ENCODE results near the gene GPATCH2.

The GPATCH2 gene

GRCh38 chr1:217574265-217574949, 56.5 kb downstream of the GPATCH2 start:
- DNase-seq, result no peak

GRCh38 chr1:217569021-217569420, 61.9 kb downstream of the GPATCH2 start:
- no peak for DNase-seq

- DNase-seq, result no peak
These were observed 62.7 kb downstream of the GPATCH2 start for GRCh38 chr1:217568200-217568599.

GRCh38 chr1:217564833-217565232, 66.1 kb downstream of the GPATCH2 start:
- DNase-seq, result no peak

- DNase-seq, result no peak
These were observed 66.7 kb downstream of the GPATCH2 start for GRCh38 chr1:217564207-217564606.

GRCh38 chr1:217563179-217563578, 67.7 kb downstream of the GPATCH2 start:
- no peak for DNase-seq

GRCh38 chr1:217562229-217562878, 68.5 kb downstream of the GPATCH2 start:
- DNase-seq, result no peak

GRCh38 chr1:217561446-217561845, 69.4 kb downstream of the GPATCH2 start:
- DNase-seq, result no peak

GRCh38 chr1:217554849-217555248, 76.0 kb downstream of the GPATCH2 start:
- no peak for DNase-seq

- no peak for DNase-seq
These were observed 76.9 kb downstream of the GPATCH2 start for GRCh38 chr1:217553949-217554509.

GRCh38 chr1:217552339-217552951, 78.4 kb downstream of the GPATCH2 start:
- DNase-seq, result no peak

- DNase-seq, result no peak
These were observed 88.1 kb downstream of the GPATCH2 start for GRCh38 chr1:217542837-217543236.

- no peak for DNase-seq
These were observed 88.6 kb downstream of the GPATCH2 start for GRCh38 chr1:217542136-217542777.

- no peak for DNase-seq
These were observed 90.6 kb downstream of the GPATCH2 start for GRCh38 chr1:217540321-217540720.

- DNase-seq, result no peak
These were observed 91.4 kb downstream of the GPATCH2 start for GRCh38 chr1:217539510-217539909.

GRCh38 chr1:217535601-217536377, 95.1 kb downstream of the GPATCH2 start:
- no peak for DNase-seq

GRCh38 chr1:217534566-217534965, 96.3 kb downstream of the GPATCH2 start:
- DNase-seq, result no peak

- no peak for DNase-seq
These were observed 102.6 kb downstream of the GPATCH2 start for GRCh38 chr1:217528271-217528670.

GRCh38 chr1:217527151-217527550, 103.7 kb downstream of the GPATCH2 start:
- DNase-seq, result no peak

- DNase-seq, result no peak
These were observed 104.3 kb downstream of the GPATCH2 start for GRCh38 chr1:217526636-217527035.

- no peak for DNase-seq
These were observed 105.0 kb downstream of the GPATCH2 start for GRCh38 chr1:217525773-217526490.
